HUDEP-2 (cell line): ENCODE results near the gene ACTR6.
"Not testable (repeated sequence)": the region's sequence is repeated elsewhere in the genome, so short reads cannot be mapped to it uniquely, and the experiment has no call there.

Experiments used
- DNase-seq, 76 experiments: peaks; one replicate each; lab custom pipeline; 2025; ENCODE audit not compliant: unreplicated experiment in 76 of 76; lab: John Stamatoyannopoulos, UW

ACTR6 gene

GRCh38 chr12:100179252-100179651, 21.4 kb upstream of the ACTR6 start:
- no peak for DNase-seq

GRCh38 chr12:100184549-100185145, 16.0 kb upstream of the ACTR6 start:
- no peak for DNase-seq

- DNase-seq = no peak
Measured at GRCh38 chr12:100185361-100185894, 15.2 kb upstream of the ACTR6 start.

- DNase-seq = no peak
Measured at GRCh38 chr12:100186071-100186470, 14.5 kb upstream of the ACTR6 start.

DNA sequence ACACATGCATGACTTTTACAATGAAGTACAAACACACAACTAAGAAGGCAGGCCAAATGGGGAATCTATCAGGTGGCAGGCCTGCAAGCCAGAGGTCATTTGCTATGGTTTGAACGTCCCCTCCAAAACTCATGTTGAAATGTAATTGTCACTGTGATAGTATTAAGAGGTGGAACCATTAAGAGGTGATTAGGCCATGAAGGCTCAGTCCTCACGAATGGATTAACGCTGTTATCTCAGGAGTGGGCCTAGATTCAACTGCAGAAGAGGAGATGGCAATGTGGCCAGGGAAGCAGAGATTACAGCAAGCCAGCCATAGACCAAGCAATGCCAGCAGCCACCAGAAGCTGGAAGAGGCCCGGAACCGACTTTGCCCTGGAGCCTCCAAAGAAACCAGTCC, 13.5 kb upstream of the ACTR6 start:
- no peak for DNase-seq

GRCh38 chr12:100187857-100188519, 12.6 kb upstream of the ACTR6 start:
- DNase-seq = no peak

DNA sequence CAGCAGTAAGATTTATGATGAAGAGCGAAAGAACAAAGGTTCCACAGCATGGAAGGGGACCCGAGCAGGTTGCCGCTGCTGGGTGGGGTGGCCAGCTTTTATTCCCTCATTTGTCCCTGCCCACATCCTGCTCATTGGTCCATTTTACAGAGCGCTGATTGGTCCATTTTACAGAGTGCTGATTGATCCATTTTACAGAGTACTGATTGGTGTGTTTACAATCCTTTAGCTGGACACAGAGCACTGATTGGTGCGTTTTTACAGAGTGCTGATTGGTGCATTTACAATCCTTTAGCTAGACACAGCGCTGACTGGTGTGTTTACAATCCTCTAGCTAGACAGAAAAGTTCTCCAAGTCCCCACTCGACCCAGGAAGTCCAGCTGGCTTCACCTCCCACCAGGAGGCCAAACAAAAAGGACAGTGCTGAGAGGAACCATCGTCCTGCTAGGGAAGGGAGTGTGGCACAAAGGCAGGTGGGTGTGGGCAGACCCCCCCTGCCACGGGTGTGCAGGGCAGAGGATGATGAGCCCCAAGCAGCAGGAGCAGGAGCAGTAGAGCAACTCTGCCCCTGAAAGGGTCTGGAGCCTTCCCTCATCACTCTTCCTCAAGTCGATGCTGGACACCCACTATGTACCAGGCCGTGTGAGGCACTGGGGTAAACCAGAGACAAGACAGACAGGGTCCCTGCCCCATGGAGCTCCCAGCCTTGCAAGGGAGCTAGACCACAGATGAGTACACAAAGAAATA, 11.6 kb upstream of the ACTR6 start:
- DNase-seq = not testable (repeated sequence)

DNA sequence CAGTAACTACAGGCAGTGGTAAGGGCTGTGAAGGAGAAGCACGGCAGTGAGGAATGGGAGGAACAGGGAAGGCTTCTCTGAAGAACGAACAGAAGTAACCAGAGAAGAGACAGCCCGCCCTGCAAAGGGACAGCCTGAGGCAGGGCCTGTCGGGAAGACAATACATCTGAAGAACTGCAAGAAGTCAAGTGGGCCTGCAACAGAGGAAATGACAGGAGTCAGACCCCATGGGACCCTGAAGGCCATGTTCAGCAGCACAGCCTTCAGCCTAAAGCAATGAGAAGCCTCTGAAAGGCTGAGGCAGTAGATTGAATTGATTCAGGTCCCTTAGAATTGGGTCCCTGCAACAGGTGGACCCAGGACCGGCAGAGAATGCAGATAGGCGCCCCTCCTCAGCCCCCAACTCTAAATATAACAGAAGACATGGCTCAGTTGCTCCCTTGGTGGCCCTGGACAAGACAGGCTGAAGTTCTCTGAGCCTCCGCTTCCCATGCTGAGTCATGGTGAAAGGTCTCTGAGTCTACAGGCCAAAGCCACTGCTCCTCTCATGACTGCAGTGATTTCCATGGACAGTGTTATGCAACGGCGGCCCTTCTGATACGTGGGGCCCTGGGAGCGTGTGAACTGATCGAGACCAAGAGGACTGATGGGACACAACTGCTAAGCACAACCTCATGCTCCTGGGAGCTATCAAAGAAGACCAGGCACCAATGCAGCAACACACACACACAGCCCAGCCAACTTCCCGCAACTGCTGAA, 10.8 kb upstream of the ACTR6 start:
- no peak for DNase-seq

- no peak for DNase-seq
Measured at GRCh38 chr12:100193085-100193484, 7.5 kb upstream of the ACTR6 start.

DNA sequence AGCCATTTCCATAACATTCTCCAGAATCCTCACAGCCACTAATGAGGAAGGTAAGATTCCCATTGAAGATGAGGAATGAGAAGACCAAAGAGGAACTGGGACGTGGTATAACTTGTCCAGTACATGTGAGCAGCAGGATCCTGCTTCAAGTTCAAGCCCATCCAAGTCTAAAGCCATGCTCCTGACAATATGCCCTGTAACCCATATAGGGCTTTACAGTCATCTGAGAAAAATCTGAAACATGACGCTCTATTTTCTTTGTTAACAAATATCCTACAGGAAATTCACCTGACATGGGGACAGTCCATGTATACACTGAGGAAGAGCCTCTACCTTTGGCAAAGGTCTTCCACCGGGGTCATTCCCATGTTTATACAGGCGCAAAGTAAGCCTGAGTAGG, 3.1 kb upstream of the ACTR6 start:
- no peak for DNase-seq

DNA sequence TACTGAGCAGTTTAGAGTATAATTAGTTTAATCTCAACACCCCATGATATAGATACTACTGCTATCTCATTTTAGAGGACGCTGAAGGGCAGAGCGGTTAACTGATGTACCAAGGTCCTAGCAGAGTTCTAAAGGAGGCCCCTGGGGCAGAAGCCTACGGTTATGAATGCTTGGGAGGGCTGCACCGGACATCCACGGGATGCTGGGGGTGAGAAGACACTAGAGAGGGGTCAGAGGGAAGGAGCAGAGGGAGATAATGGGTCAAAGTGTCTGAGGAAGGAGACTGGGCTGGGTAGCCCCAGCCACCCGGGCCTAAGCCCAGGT, 1.6 kb upstream of the ACTR6 start:
- DNase-seq = peak in 3 of 76 experiments; percentile 6 to 24 (median 15)

DNA sequence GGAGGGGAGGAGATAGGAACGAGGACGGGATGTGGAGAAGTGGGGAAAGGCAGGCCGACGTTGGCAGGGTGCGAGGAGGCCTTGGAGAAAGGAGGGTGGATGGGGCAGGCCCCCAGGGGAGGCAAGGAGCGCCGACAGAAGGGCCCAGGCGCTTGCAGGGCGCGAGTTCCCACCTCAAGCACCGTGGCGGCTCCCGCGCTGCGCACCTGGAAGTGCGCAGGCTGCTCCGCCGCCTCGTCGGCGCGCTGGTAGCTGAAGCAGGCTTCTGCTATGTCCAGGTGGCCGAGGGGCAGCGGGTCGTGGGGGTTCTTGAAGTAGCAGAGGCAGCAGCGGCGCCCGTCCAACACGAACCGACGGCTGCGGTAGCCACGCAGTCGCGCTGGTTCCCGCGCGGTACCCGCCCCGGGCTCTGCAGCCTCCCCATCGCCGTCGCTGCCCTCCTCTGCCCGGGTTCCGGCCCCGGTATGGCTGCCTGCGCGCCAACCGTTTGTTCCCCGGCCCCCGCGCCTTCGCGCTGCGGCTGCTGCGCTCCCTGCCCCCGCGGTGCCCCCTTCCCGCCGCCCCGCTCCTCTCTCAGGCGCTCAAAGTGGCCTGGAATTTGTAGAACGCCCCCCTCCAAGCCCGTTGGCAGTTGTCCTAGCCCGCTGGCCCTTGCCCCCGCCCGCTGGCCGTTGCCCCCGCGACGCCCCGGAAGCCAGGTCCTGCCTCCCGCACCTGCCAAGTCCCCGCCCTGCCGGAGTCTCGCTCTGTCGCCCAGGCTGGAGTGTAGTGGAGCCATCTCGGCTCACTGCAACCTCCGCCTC, 1.1 kb upstream of the ACTR6 start:
- DNase-seq = peak in 74 of 76 experiments; percentile 7 to 83 (median 70)

GRCh38 chr12:100201604-100202423, 1.2 kb downstream of the ACTR6 start:
- DNase-seq = no peak

- DNase-seq = no peak
Measured at GRCh38 chr12:100207311-100207710, 6.7 kb downstream of the ACTR6 start.

DNA sequence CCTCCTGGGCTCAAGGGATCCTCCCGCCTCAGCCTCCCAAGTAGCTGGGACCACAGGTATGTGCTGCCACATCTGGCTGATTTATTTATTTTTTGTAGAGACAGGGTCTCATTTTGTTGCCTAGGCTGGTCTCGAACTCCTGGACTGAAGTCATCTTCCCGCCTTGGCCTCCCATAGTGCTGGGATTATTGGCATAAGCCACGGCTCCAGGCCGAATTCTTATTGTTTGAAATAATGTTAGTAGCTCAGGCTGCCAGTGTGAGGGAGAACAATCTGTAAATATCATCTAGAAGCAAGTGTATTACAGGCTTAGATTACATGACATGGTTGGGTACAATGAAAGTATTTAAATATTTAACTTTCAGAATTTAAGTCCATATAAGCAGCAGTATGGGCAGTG, 8.2 kb downstream of the ACTR6 start:
- no peak for DNase-seq

- DNase-seq = no peak
Measured at GRCh38 chr12:100211698-100212097, 11.1 kb downstream of the ACTR6 start.

DNA sequence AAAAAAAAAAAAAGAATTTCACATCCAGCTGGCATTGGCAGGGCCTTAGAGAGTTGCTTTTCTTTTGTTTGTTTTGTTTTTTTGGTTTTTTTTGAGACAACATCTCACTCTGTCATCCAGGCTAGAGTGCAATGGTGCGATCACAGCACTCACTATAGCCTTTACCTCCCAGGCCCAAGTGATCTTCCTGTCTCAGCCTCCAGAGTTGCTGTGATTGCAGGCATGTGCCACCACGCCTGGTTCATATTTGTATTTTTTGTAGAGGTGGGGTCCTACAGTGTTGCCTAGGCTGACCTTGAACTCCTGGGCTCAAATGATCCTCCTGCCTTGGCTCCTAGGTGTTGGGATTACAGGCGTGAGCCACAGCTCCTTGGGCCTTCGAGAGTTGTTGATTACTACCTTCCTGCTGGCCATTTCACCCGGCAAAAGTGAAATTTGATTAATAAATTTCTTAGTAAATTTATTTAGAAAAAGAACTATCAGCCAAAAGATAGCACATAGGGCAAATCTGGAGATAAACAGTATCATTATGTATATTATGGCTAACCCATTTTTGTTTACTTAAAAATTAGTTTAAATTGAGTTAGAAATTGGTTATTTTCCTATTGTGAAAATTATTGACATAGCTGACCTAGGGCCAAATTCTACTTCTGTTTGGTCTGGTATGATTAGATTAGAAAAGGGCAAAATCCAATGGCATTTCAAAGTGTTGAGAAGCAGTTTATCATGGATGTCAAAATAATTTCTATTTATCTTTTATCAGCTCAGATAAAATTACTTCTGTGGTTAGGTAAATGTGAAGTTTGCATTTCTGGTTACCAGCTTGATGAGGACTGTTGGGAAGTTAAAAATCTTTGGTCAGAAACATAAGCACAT, 12.6 kb downstream of the ACTR6 start:
- no peak for DNase-seq

DNA sequence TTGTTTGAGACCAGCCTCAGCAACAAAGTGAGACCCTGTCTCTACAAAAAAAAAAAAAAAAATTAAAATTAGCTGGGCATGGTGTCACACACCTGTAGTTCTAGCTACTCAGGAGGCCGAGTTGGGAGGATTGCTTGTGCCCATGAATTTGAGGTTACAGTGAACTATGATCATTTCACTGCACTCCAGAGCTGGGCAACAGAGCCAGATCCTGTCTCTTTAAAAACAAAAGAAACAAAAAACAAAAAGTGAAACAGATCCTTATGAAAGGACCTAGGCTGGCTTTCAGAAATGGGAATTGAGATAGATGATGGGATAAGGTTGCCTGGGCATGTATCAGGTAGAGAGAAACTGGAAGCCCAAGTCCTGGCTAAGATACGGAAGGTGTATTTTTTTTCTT, 13.9 kb downstream of the ACTR6 start:
- DNase-seq = no peak

- no peak for DNase-seq
Measured at GRCh38 chr12:100215209-100215608, 14.6 kb downstream of the ACTR6 start.
